ENCODE results near the gene MYT1.
"Not testable (repeated sequence)": the region's sequence is repeated elsewhere in the genome, so short reads cannot be mapped to it uniquely, and the experiment has no call there.

MYT1 gene

DNA sequence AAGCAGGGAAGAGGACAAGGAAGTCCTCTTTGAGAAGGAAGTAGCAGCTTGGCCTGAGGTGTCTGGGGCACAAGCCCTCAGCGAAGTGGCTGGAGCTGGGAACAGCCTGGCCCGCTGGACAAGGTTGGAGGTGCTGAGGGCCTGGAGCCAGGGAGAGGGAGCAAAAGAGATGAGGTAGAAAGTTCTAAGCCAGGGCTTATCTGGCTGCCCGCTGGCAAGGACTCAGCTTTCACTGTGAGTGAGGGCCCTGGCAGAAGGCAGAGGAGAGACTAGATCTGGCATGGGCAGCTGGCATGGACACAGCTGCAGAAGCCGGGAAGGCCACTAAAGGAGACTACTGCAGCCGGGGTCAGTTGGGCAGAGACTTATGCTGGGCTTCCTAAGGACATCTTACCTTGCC, 69.5 kb downstream of the MYT1 start:
- DNase-seq (ENCODE audit: extremely low read depth, low read depth): no peak
- no peak for TF ChIP-seq CTCF (IDR thresholded peaks at IDR 0.05; ENCODE audit: low read depth, low read length)

- DNase-seq (ENCODE audit: extremely low read depth, low read depth): no peak
These were observed 70.1 kb downstream of the MYT1 start for GRCh38 chr20:64234291-64234791.

GRCh38 chr20:64234921-64235565, 70.8 kb downstream of the MYT1 start:
- DNase-seq (ENCODE audit: extremely low read depth, low read depth): not testable (repeated sequence)

More at GRCh38 chr20:64234291-64234791, 70.1 kb downstream of the MYT1 start:
- no peak for TF ChIP-seq CTCF (IDR thresholded peaks at IDR 0.05; ENCODE audit: low read depth, low read length)

DNA sequence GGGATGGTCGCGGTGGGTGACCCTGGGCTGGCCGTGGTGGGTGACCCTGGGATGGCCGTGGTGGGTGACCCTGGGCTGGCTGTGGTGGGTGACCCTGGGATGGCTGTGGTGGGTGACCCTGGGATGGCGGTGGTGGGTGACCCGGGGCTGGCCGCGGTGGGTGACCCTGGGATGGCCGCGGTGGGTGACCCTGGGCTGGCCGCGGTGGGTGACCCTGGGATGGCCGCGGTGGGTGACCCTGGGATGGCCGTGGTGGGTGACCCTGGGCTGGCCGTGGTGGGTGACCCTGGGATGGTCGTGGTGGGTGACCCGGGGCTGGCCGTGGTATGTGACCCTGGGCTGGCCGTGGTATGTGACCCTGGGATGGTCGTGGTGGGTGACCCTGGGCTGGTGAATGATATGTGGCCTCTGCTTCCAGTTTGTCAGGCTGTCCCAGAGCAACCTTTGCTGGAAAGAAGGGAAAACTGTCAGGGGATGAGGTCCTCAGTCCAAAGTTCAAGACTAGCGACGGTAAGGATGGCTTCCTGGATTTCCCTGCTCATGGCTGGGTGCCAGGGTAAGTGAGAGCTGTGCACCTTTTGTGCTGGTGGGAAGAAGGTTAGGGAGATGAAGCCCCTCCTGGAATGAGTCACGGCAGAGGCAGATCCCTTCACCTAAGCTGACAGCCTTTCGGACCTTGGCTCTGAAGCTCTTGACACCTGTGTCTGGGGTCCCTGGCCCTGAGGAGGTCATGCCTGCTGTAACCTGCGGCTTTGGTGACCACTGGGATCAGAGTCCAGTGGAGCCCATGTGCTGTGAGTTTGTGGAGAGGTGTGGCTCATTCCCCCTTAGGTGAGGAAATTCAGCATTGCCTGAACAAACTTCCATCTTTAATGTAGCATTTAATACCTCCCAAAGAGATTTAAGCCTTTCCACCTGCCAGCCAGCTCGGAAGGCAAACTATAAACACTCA, 72.2 kb downstream of the MYT1 start:
- no peak for TF ChIP-seq CTCF (IDR thresholded peaks at IDR 0.05; ENCODE audit: low read depth, low read length)
- no peak for DNase-seq (ENCODE audit: extremely low read depth, low read depth)

DNA sequence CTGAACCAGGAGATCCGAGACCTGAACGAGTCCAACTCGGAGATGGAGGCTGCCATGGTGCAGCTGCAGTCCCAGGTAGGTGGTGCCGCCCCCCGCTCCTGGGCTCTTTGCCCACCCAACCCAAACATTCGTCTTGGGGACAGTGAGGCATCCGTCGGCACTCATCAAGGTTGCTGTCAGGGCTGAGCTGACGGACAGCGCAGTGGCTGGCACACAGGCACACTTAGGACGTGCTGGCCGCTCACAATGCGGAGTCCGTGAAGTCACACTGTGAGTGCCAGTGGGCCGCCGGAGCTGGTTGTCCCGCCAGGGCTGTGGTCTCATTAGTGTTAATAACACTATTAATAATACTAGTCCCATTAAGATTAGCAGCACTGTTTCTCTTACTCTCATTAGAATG, 73.1 kb downstream of the MYT1 start:
- no peak for TF ChIP-seq CTCF (IDR thresholded peaks at IDR 0.05; ENCODE audit: low read depth, low read length)
- no peak for DNase-seq (ENCODE audit: extremely low read depth, low read depth)

- no peak for DNase-seq (ENCODE audit: extremely low read depth, low read depth)
- no peak for TF ChIP-seq CTCF (IDR thresholded peaks at IDR 0.05; ENCODE audit: low read depth, low read length)
These were observed 74.0 kb downstream of the MYT1 start for GRCh38 chr20:64238115-64238825.

- no peak for DNase-seq (ENCODE audit: extremely low read depth, low read depth)
- no peak for TF ChIP-seq CTCF (IDR thresholded peaks at IDR 0.05; ENCODE audit: low read depth, low read length)
These were observed 74.7 kb downstream of the MYT1 start for GRCh38 chr20:64238851-64239387.

All from AG09319 (cell line).